ENCODE measurements around the gene CAMKK2. TPM values are rescaled to one million over a fixed set of nuclear protein-coding genes. Genes with fewer than 3 reads are reported as not detected.

The CAMKK2 gene
- total RNA-seq, 2 experiments from 2014 or later, result 21.1 to 27.6 TPM

DNA sequence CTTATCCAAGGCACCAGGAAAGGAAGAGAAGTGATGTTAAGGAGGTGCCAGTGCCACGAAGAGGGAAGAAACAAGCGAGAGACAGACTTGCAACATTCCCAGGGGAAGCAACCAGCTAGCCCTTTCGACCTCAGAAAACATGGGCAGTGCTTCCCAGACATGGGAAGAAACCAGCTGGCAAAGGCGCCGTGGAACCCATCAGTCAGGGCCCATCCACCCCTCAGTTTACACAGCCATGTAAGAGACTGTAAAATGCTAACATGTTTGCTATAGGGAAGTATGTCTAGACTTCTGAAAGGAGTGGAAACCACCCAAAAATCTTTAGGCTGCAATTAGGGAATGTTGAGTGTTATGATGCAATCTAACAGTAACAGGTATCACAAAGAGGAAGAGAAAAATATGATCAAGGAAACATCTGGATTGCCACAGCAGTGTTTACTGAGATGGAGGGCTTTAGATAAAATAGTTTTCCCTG, 29.4 kb upstream of the CAMKK2 start:
- CTCF ChIA-PET (ENCODE audit: unreplicated experiment), result no interaction called here
- peaks cover 96% of the 10 kb centered on the region for H3K36me3 ChIP-seq (ENCODE audit: insufficient read depth, low read length)

DNA sequence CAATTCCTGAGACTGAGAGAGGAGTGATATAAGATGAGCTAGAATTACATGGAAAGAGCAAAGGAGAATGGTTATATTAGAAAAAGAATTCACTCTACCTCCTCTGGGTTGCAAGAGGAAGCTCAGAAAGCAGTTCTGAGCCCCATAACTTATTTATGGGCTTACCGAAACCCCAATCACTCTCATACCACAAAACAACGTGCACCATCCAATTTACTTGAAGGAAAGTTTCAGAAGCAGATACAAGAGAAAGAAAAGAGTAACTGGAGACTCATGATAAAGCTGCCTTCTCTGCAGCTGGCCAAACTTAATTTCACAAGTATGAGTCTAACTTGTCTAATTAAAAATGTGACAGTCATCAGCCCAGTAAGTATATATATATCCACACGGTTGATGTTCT, 27.4 kb upstream of the CAMKK2 start:
- Histone ChIP-seq H3K4me3 (ENCODE audit: low read depth, low read length, poor library complexity, severe bottlenecking) (no peak overlapping the region), H2AFZ (ENCODE audit: low read length) (no peak overlapping the region), H3K4me2 (ENCODE audit: low read length) (no peak overlapping the region), H3K4me1 (ENCODE audit: insufficient read depth, low read length, poor library complexity, severe bottlenecking) (no peaks in the 10 kb centered on the region), H3K9me2 (ENCODE audit: insufficient read depth, low read length) (no peaks in the 10 kb centered on the region), H3K27ac (ENCODE audit: low read depth, low read length, poor library complexity, severe bottlenecking) (no peak overlapping the region), H4K20me1 (ENCODE audit: insufficient read depth, low read length) (no peaks in the 10 kb centered on the region), H3K79me2 (ENCODE audit: insufficient read depth, low read depth, low read length) (no peaks in the 10 kb centered on the region), H3K36me3 (ENCODE audit: insufficient read depth, low read length) (peaks cover 90% of the 10 kb centered on the region), H3K9me3 (ENCODE audit: low read length) (no peaks in the 10 kb centered on the region)
- CTCF ChIA-PET (ENCODE audit: unreplicated experiment), result no interaction called here
- TF ChIP-seq, protein P1, sequence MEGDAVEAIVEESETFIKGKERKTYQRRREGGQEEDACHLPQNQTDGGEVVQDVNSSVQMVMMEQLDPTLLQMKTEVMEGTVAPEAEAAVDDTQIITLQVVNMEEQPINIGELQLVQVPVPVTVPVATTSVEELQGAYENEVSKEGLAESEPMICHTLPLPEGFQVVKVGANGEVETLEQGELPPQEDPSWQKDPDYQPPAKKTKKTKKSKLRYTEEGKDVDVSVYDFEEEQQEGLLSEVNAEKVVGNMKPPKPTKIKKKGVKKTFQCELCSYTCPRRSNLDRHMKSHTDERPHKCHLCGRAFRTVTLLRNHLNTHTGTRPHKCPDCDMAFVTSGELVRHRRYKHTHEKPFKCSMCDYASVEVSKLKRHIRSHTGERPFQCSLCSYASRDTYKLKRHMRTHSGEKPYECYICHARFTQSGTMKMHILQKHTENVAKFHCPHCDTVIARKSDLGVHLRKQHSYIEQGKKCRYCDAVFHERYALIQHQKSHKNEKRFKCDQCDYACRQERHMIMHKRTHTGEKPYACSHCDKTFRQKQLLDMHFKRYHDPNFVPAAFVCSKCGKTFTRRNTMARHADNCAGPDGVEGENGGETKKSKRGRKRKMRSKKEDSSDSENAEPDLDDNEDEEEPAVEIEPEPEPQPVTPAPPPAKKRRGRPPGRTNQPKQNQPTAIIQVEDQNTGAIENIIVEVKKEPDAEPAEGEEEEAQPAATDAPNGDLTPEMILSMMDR (conservative IDR thresholded peaks at IDR 0.05; ENCODE audit: low read length), result no peak
- no peak for TF ChIP-seq EZH2phosphoT487 (IDR thresholded peaks at IDR 0.05; ENCODE audit: borderline replicate concordance, low read depth, low read length)
- intact Hi-C loops (cut with micrococcal nuclease; ENCODE audit: unreplicated experiment), result no loop called here
- POLR2A ChIA-PET, result no interaction called here
- no peak for DNase-seq (ENCODE audit: low spot score)
- BruUV-seq (replicated peaks), result no TSS peak

More for the DNA sequence above, 29.4 kb upstream of the CAMKK2 start:
- Histone ChIP-seq H3K9me3 (ENCODE audit: low read length) (no peaks in the 10 kb centered on the region), H3K4me2 (ENCODE audit: low read length) (no peak overlapping the region), H3K79me2 (ENCODE audit: insufficient read depth, low read depth, low read length) (no peaks in the 10 kb centered on the region), H4K20me1 (ENCODE audit: insufficient read depth, low read length) (no peaks in the 10 kb centered on the region), H3K27ac (ENCODE audit: low read depth, low read length, poor library complexity, severe bottlenecking) (no peak overlapping the region), H3K4me1 (ENCODE audit: insufficient read depth, low read length, poor library complexity, severe bottlenecking) (no peaks in the 10 kb centered on the region), H2AFZ (ENCODE audit: low read length) (no peak overlapping the region), H3K4me3 (ENCODE audit: low read depth, low read length, poor library complexity, severe bottlenecking) (no peak overlapping the region), H3K9me2 (ENCODE audit: insufficient read depth, low read length) (no peaks in the 10 kb centered on the region)
- no peak for TF ChIP-seq EZH2phosphoT487 (IDR thresholded peaks at IDR 0.05; ENCODE audit: borderline replicate concordance, low read depth, low read length)
- POLR2A ChIA-PET, result interaction anchor here (0.5 to 1.1 kb wide), 4 partner anchors 9 to 101 kb away, joined by 3 to 5 read pairs (median 4); no protein-coding TSS in a partner anchor
- intact Hi-C loops (cut with micrococcal nuclease; ENCODE audit: unreplicated experiment), result no loop called here
- DNase-seq (ENCODE audit: low spot score), result no peak
- BruUV-seq (replicated peaks), result no TSS peak

DNA sequence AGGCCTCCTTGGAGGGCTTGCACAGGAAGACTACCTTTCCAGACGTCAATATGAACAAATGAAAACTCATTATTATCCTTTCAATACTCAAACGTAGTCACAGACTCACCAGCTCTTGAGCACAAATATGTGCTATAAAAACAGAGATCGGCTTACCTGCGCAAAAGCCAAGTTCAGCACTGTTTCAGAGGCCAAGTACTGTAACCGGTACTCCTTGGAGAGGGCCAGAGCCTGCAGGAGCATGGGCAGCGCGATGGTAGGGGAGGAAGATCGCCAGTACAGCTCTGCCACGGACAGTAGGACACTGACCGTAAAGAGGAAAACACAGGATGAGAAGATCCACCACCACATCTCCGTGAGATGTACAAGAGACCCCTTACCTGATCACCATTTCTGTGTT, 21.6 kb upstream of the CAMKK2 start:
- TF ChIP-seq, protein P1 (conservative IDR thresholded peaks at IDR 0.05; ENCODE audit: low read length), result no peak
- TF ChIP-seq EZH2phosphoT487 (IDR thresholded peaks at IDR 0.05; ENCODE audit: borderline replicate concordance, low read depth, low read length), result no peak
- Histone ChIP-seq H3K27ac (ENCODE audit: low read depth, low read length, poor library complexity, severe bottlenecking) (no peak overlapping the region), H4K20me1 (ENCODE audit: insufficient read depth, low read length) (no peaks in the 10 kb centered on the region), H3K4me3 (ENCODE audit: low read depth, low read length, poor library complexity, severe bottlenecking) (no peak overlapping the region), H3K4me1 (ENCODE audit: insufficient read depth, low read length, poor library complexity, severe bottlenecking) (peaks cover 13% of the 10 kb centered on the region), H2AFZ (ENCODE audit: low read length) (no peak overlapping the region), H3K9me3 (ENCODE audit: low read length) (no peaks in the 10 kb centered on the region), H3K36me3 (ENCODE audit: insufficient read depth, low read length) (peaks cover 93% of the 10 kb centered on the region), H3K4me2 (ENCODE audit: low read length) (no peak overlapping the region), H3K79me2 (ENCODE audit: insufficient read depth, low read depth, low read length) (peaks cover 5% of the 10 kb centered on the region; the same call in 1 of the 2 replicates), H3K9me2 (ENCODE audit: insufficient read depth, low read length) (no peaks in the 10 kb centered on the region)
- DNase-seq (ENCODE audit: low spot score), result no peak
- CTCF ChIA-PET (ENCODE audit: unreplicated experiment), result no interaction called here
- intact Hi-C loops (cut with micrococcal nuclease; ENCODE audit: unreplicated experiment), result no loop called here
- no TSS peak for BruUV-seq (replicated peaks)
- POLR2A ChIA-PET, result interaction anchor here (0.5 to 1.2 kb wide), 4 partner anchors 12 to 32 kb away, joined by 3 to 6 read pairs (median 4); no protein-coding TSS in a partner anchor
